SIG-M5 treated with dmso at 0.1 percent for 504 hours (cell line): ENCODE measurements around the gene ACTR5.

Experiments used
- DNase-seq: peaks from one replicate; lab custom pipeline; 2025; ENCODE audit not compliant: unreplicated experiment; lab: John Stamatoyannopoulos, UW

ACTR5 gene

DNA sequence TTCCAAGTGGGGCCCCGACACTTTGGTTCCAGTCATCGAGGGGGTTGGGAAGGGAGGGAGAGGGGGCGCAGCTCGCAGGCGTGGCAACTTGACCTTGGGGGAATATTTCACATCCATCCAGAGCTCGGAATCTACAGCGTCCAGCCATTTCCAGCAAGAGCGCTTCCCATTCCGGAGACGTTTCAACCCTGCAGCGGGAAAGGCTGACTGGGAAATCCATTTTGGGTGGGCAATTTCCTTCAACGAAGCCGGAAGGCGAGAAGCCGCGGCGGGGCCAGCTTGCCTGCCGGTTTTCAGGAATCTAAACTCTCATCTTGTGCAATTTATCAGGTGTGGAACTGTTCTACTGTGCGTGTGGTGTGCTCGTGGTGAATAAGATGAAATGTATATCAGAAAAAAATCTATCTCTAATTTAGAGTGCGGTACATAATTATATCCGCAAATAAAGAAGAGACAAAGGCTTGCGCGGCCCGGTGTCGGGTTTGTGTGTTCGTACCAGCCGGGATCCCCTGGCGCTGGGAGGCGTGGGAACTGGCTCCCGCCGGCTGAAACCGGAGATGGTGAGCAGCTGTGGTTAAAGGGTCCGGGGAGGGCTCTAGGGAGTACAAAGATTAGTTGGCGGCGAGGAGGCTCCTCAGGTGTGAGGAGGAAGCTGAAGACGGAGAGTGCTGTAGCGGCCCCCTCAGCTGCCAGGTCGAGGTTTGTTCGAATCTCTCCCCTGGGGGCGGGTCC is 19.2 kb upstream of the ACTR5 start:
- DNase-seq = no peak

DNA sequence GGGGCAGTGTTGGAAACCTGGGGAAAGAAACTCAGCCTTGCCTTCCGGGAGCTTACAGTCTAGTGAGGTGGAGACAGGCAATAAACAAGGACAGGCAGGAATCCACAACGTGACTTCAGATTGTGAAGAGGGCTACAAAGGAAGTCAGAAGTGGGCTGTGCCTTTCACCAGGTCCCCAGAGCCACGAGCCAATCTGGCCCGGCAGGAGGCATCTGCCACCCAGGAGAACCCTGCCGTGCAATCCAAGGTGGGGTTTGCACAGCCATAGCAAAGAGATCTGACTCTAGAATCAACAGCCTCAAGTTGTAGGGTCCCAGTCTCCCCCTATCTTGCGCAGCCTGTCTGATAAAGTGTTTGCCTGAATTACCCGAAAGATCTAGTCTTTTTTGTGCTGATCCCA is 18.5 kb upstream of the ACTR5 start:
- DNase-seq = no peak

DNA sequence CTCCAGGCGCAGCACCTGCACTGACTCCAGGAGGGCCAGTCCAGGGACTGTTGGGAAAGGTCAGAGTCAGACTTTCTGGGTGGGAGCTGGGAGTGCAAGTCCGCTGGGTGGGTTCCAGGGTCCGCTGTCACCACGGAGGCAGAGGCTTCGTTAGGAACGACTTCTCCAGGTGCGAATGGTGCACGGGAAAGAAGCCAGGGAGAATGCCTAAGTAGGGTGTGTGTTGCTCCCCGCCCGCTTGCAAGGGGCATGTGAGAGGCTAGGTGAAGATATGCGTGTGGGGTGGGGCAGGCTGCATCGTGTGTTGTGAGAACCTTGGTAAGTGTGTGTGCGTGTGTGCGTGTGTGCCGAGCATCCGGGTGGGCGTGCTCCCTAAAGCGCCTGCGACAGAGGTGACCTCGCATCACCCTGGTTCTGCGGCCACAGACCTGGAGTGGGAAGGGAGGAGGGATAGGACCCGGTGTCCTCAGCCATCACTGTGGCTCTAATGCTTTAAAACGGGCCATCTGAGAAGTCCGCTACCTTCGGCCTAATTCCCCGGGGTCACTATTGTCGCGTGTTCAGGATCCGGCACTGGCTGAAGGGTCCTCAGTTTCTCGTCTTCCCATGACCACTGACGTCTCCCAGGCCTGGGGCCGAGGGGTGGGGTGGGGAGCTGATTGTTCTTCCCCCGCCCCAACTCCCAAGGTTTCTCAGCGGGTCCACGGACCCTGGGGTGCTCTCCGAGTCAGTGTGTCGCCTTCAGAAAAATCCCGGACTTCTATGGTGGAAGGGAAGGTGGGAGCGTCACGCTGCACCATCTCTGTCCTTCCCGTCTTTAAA is 17.9 kb upstream of the ACTR5 start:
- no peak for DNase-seq

DNA sequence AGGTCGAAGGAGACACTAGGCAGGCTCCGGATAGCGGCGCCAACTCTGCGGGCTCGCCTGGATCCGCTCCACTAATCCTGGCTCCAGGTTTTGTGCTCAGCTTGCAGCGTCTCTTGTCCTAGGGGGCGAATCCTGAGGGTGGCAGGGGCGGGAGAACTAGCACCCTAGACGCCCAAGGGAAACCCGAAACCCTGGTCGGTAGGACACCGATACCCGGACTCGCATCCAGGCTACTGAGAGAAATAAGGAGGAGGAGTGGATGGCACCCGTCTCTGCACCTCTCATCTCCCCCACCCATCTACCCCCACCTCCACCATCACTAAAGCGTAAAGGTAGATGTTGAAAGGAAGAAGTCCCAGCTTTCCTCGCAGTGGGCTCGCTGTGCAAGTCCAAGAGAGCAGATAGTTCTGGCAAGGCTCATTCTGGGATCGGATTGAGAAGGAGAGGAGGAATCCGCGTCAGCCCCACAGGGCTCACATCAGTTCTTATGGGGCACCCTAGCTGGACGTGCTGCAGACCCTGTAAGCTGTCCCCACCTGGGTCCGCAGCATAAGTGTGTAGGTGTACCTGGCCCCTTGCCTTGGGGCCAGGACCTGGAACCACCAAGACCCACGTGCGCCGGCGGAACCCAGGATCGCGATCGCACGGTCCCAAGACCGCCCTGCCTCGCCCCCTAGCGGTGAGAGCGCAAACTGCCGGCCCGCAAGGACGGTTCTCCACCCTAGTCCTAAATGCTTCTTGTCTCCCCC is 17.1 kb upstream of the ACTR5 start:
- DNase-seq = peak; percentile 41

DNA sequence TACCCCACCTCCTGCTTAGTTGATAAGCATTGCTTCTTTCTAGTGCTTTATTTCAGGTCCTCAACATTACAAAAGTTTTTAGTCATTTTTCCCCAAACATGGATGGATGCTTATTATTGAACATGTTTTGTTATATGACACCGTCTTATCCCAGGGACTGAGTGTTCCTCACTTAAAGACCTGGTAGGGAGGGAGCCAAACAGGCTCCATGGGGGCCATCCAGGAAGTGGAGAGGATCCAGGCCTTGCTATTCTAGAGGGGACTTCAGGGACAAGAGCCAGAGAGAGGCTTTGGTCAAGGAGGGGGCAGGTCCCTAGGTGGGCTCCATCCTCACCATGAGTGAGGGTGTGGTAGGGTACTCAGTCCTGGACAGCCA is 16.5 kb upstream of the ACTR5 start:
- no peak for DNase-seq

DNA sequence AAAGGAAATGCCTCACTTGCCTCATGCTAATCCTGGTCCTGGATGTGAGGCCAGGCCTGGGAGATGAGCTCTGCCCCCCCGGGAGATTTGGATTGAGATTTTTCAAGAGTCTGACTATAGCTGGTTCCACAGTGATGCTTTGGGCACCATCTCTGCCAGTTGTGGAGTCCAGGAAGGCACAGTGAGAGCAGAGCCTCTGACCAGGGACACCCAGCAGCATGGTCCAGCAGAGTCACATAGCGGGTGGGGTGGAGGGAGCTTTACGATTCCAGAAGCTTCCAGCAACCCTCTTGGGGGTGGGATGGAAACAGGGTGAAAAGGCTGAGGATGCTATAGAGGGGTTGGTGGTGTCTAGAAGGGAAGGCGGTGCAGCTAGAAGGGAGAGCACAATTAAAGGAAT is 15.3 kb upstream of the ACTR5 start:
- DNase-seq = no peak

DNA sequence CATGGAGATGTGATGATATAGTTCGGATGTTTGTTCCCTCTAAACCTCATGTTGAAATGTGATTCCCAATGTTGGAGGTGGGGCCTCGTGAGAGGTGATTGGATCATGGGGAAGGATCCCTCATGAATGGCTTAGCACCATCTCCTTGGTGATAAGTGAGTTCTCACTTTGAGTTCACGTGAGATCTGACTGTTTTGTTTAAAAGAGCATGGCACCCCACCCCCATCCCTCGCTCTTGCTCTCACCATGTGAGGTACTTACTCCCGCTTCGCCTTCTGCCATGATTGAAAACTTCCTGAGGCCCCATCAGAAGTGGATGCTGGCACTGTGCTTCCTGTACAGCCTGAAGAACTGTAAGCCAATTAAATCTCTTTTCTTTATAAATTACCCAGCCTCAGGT is 13.1 kb upstream of the ACTR5 start:
- no peak for DNase-seq

DNA sequence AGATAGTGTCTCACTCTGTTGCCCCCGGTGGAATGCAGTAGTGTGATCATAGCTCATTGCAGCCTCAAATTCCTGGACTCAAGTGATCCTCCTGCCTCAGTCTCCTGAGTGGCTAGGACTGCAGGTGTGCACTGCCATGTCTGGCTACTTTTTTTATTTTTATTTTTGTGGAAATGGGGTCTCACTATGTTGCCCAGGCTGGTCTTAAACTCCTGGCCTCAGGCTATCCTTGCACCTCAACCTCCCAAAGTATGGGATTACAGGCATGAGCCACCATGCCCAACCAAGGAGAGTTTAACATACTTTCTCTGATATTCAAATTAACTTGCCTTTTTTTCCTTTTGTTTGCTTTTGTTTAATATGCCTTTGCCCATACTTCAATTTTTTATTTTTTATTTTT is 10.4 kb upstream of the ACTR5 start:
- no peak for DNase-seq

DNA sequence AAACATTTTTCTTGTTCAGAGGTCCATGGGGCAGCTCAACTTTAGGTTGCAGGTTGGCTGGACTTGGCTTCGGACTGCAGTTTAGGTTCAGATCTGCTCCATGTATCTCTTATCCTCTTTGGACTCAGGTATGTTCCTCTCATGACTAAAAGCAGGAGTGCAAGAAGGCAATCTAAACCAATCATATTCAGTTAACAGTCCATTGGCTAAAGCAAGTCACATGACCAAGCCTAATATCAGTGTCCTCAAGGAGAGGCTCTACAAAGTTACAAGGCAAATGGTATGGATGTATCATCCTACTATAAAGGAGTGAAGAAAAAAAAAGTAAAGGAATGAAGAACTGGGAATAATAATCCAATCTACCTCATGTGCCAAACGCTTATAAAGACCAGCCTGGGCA is 2.5 kb upstream of the ACTR5 start:
- no peak for DNase-seq

DNA sequence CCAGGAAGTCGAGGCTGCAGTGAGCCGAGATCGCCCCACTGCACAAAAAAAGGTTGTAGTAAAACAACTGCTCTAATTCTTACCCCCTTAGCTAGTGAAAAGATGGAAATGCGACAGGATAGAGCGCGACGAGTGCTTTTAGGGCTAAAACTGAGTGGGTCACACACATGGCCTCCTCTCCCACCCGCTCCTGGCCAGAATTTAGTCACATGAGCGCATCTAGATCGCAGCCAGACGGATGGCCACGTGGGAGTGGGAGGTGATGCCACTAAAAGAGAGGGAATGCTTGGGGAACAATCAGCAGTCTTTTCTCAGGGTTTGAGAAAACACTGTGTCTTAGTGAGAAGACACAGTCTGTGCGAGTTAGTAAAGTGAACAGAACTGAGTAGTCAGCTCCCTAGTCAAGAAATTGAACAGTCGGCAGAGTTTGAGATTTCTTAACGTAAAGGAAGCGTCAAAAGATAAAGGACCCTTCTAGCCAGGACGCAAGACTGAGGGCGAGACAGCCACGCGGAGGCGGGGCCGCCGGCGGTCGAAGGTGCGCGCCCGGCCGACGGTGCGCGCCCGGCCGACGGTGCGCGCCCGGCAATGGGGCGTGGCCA is 664 bp upstream of the ACTR5 start:
- DNase-seq = no peak

DNA sequence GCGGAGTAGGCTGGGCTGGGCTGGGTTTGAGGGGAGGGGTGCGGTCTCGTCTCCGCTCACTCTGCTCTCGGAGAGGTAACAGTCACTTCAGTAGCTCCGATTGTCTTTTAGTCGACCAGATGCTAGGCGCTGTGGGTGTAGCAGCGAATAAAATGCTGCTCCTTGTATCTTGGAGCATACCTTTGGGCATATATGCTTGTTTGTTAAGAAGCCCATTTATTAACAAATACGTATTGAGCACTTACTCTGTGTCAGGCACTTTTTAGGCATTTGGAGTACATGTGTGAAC is 545 bp downstream of the ACTR5 start:
- no peak for DNase-seq

DNA sequence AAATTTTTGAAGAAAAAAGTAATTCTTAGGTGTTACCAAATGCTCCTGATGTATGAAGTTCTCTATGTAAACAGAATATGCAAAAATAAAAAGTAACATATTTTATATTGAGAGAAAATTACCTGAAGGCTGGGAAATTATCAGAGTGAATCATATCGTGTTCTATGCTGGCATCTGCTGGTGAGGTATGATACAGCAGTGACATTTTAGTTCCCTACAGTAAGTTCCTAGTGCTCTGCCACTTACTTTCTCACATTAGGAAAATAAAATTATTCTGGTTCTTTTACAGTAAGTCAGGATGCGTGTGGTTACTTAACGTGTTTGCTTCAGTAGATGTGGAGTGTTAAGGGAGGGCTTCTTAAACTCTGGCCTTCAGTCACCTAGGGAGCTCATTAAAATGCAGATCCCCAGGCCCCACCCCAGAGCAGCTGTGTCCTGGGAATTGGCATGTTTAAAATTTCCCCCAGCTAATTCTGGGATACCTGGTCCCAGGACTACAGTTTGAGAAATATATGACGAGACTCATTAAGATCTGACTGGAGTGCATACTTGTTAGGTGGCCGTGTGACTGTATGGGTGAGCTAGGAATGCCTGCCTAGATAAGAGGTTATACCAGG is 3.2 kb downstream of the ACTR5 start:
- peak; percentile 53 for DNase-seq

DNA sequence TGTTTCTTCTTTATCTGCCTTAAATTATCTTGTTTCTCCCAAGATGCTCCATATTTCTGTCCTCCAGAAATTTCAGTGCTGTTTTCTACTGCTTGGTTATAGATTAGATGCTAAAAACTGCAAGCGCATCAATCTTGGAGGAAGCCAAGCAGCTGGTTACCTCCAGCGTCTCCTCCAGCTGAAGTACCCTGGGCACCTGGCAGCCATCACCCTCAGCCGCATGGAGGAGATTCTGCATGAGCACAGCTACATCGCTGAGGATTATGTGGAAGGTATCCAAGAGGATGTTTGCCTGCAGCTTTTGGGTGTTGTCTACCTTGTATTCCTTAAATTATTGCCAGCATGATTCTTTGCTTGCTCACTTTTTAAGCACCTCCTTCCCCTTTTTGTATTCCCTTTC is 3.8 kb downstream of the ACTR5 start:
- no peak for DNase-seq

DNA sequence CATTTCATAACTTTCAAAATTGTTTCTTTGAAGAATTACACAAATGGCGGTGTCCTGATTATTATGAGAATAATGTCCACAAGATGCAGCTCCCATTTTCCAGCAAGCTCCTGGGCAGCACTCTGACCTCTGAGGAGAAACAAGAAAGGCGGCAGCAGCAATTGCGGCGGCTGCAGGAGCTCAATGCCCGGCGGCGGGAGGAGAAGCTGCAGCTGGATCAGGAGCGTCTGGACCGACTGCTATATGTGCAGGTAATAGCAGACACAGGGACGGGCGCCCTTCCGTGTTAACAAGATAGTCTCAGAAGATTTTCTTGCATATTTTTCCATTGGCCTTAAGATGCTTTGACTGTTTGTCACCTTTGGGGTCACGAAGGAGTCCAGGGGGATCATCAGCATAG is 6.7 kb downstream of the ACTR5 start:
- DNase-seq = no peak

DNA sequence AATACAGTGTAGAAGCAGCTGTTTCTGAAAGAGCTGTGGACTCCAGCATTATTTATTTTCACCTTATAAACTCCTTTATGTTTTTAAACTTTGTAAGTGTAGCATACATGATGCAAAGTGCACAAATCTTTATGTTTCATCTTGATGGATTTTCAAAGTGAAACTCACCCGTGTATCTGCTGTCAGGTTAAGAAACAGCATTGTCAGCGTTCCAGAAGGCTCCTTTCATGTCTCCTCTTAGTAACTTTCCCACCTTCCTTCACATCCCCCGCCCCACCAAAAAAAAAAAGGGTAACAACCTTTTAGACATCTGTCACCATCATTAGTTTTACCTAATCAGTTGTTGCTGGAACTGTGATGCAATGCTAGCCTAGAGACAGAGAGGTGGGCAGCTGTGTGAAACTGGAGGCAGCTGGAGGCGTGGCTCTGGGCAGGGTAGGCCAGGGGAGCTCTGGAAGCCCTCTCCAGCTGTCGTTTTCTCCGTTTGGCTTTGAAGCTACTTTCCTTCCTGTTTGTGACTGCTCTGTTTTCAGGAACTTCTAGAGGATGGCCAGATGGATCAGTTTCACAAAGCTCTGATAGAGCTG is 7.2 kb downstream of the ACTR5 start:
- DNase-seq = peak; percentile 9

DNA sequence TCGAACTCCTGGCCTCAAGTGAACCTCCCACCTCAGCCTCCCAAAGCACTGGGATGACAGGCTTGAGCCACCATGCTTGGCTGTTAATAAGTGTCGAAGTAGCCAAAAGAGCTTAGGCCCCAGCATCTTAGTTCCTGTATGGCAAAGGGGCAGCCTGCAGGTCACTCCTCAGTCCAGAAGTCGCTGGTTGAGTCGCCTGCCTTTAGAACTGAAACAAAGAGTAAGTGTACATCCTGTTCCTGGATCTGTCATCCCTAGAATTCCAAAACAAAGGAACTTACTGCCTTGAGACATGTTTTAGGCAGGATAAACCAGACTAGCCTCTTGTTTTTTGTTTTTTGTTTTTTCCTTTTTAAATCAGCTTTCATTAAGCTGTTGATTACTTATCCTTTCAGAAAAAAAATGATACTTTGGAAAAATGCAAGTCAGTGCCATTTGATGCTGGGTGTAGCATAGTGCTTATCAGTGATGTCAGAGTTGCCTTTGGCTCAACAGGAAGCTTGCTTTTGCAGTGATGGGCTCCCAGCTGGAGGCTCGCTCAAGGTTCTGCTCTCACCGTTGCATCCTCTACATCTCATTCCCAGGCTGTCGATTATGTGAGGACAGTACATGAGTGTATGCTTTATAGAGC is 9.0 kb downstream of the ACTR5 start:
- DNase-seq = no peak

DNA sequence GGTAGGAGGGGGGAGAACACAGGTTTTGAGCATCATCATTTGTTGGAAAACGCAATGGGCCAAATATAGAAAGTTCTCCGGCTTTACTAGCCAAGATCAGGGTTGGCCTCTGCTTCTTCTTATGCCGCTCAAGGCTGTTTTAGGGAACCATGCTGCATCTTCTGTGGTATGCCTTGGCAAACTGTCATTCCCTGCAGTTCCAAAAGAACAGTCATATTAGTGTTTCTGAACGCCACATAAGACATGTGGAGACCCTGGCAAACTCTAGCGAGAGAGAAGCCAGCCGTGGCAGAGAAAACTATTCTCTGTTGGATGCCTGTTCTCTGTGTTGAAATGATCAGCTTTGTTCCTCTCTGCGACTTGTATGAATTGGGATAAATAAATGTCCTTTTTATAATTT is 10.8 kb downstream of the ACTR5 start:
- DNase-seq = no peak

DNA sequence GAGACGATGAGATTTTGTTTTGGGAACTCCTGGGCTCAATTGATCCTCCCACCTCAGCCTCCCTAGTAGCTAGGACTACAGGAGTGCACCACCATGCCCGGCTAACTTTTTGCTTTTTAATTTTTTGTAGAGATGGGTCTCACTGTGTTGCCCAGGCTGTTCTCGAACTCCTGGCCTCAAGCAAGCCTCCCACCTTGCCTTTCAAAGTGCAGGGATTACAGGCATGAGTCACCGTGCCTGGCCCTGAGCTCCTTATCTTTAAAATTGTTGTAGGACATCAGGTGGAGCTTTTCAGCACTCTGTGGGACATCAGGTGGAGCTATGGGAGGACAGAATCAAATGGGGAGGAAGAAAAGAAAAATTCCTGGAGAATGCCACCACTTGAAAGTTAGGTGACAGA is 12.7 kb downstream of the ACTR5 start:
- no peak for DNase-seq

DNA sequence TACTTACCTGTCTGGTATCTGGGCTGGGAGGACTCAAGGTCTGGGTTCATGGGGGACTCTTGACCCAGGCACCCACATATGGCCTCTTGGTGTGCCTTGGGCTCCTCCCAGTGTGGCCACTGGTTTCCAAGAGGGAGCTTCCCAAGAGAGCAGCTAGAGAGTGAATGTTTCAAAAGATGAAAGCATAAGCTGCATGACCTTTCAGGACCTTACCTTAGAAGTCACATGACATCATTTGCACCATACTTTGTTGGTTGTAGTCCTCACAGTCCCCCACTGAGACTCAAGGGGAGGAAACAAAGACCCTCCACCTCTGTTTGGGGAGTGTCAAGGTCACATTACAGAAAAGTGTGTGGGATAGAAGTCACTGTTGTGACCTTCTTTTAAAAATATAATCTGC is 13.9 kb downstream of the ACTR5 start:
- DNase-seq = no peak

DNA sequence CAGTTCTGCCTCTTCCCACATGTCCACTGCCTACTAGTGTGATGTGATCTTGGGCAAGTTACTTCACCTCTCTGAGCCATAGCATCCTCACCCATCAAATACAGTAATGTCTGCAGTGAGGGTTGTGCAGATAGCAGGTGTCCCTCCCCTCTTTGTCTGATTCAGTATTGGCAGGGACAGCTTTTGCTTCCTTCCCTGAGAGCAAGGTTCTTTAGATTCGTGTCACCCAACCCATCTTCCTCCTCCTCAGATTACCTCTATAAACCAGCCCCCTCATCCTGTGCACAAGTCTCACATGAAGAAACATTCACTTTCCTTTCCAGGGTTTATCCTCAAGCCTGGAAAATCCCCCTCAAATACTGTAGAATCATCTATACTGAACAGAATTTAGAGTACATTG is 15.4 kb downstream of the ACTR5 start:
- no peak for DNase-seq
